HepG2 (cell line): Measurements from ENCODE around the gene ISG20L2. TPM values are rescaled to one million over a fixed set of nuclear protein-coding genes. Genes with fewer than 3 reads are reported as not detected.
A peak's percentile ranks its signal among the peaks of the same experiment; 100 is the strongest.

Experiments used
- GATAD1 ChIP-seq: IDR thresholded peaks from 2 replicates; pipeline ENCODE4 v1.6.1; 2016; ENCODE audit warnings: missing genetic modification reagents, missing compliant biosample characterization
- GMEB1 ChIP-seq: sonication (generic); formaldehyde crosslinking; IDR thresholded peaks from 2 replicates; pipeline ENCODE4 v1.5.1; 2020; ENCODE audit warnings: missing genetic modification reagents, mild to moderate bottlenecking, borderline replicate concordance
- IKZF1 ChIP-seq: fragments of 450-650 bp; IDR thresholded peaks from 2 replicates; pipeline ENCODE4 v1.7.1; 2016
- KAT7 ChIP-seq: IDR thresholded peaks from 2 replicates; pipeline ENCODE4 v1.6.1; 2018; ENCODE audit warnings: borderline replicate concordance, missing compliant biosample characterization
- KDM2A ChIP-seq: sonication (generic); formaldehyde crosslinking; IDR thresholded peaks from 2 replicates; pipeline ENCODE4 v1.4.0; 2020; ENCODE audit warnings: low read depth, missing genetic modification reagents, borderline replicate concordance
- MED1 ChIP-seq: sonication (generic); formaldehyde crosslinking; IDR thresholded peaks from 2 replicates; pipeline ENCODE4 v1.4.0; 2020; ENCODE audit warnings: missing genetic modification reagents
- MEIS1 ChIP-seq: sonication (generic); formaldehyde crosslinking; IDR thresholded peaks from 2 replicates; pipeline ENCODE4 v1.9.0; 2021; ENCODE audit warnings: mild to moderate bottlenecking, missing genetic modification reagents, moderate library complexity, borderline replicate concordance
- NFRKB ChIP-seq: fragments of 450-650 bp; IDR thresholded peaks from 2 replicates; pipeline ENCODE4 v1.6.1; 2017
- SMAD1 ChIP-seq: sonication (generic); formaldehyde crosslinking; IDR thresholded peaks from 2 replicates; pipeline ENCODE4 v1.4.0; 2020; ENCODE audit warnings: missing genetic modification reagents, low read depth, mild to moderate bottlenecking, borderline replicate concordance
- SOX6 ChIP-seq, 2 experiments: fragments of 450-650 bp in 1 of 2; sonication (generic) in 1 of 2; formaldehyde crosslinking in 1 of 2; IDR thresholded peaks; 2 replicates each; pipeline versions ENCODE4 v1.4.0 to v1.6.1; 2017 to 2020; ENCODE audit warnings: antibody characterized with exemption in 1 of 2, mild to moderate bottlenecking in 1 of 2, missing genetic modification reagents in 1 of 2
- ZFP82 ChIP-seq: sonication (generic); formaldehyde crosslinking; IDR thresholded peaks from 2 replicates; pipeline ENCODE4 v1.5.1; 2020; ENCODE audit warnings: mild to moderate bottlenecking, missing genetic modification reagents, borderline replicate concordance
- ZNF543 ChIP-seq: sonication (generic); formaldehyde crosslinking; IDR thresholded peaks from 2 replicates; pipeline ENCODE4 v1.4.0; 2020; ENCODE audit warnings: mild to moderate bottlenecking, missing genetic modification reagents
- ZSCAN12 ChIP-seq: sonication (generic); formaldehyde crosslinking; IDR thresholded peaks from 2 replicates; pipeline ENCODE4 v1.9.0; 2021; ENCODE audit warnings: mild to moderate bottlenecking, missing genetic modification reagents
- ZSCAN22 ChIP-seq: sonication (generic); formaldehyde crosslinking; IDR thresholded peaks from 2 replicates; pipeline ENCODE4 v1.4.0; 2020; ENCODE audit warnings: mild to moderate bottlenecking, missing genetic modification reagents
- polyA plus RNA-seq, 8 experiments: library from polyadenylated mRNA; depleted of rRNA in 3 of 8; stranded (reverse) in 7 of 8; unstranded in 1 of 8; fragments of >200 nt; fragmentation: Illumina TruSeq in 4 of 8; extraction: Trizol in 4 of 8; gene quantifications; 2 replicates each; pipeline versions ENCODE4 v1.2.1 to v1.2.3, GENCODE V29; 2011 to 2016; ENCODE audit warnings: low read depth in 4 of 8, missing spikeins in 1 of 8, mixed read lengths in 1 of 8; ENCODE audit not compliant: insufficient read depth in 1 of 8
- total RNA-seq, 5 experiments: library from RNA; depleted of rRNA; stranded (reverse); fragments of >200 nt; fragmentation: Illumina TruSeq; extraction: Trizol; gene quantifications; 2 replicates each; pipeline ENCODE4 v1.2.3, GENCODE V29; 2016; ENCODE audit warnings: low read depth in 1 of 5
- TF ChIP-seq, protein P1 (sequence below): sonication (generic); formaldehyde crosslinking; IDR thresholded peaks from 2 replicates; pipeline ENCODE4 v1.5.0; 2020; ENCODE audit warnings: mild to moderate bottlenecking, missing genetic modification reagents, moderate library complexity
- TF ChIP-seq, protein P2 (sequence below): sonication (generic); formaldehyde crosslinking; IDR thresholded peaks from 2 replicates; pipeline ENCODE4 v1.5.0; 2020; ENCODE audit warnings: missing genetic modification reagents
- TF ChIP-seq, protein P3 (sequence below): sonication (generic); formaldehyde crosslinking; IDR thresholded peaks from 2 replicates; pipeline ENCODE4 v1.5.1; 2020; ENCODE audit warnings: missing genetic modification reagents, mild to moderate bottlenecking, borderline replicate concordance
- TF ChIP-seq, protein P4 (sequence below), 2 experiments: IDR thresholded peaks; 2 replicates each; pipeline ENCODE4 v1.6.1; 2011 to 2012; ENCODE audit warnings: low read length in 2 of 2, borderline replicate concordance in 1 of 2, low read depth in 1 of 2, mild to moderate bottlenecking in 1 of 2, moderate library complexity in 1 of 2

The ISG20L2 gene
- total and polyA plus RNA-seq, 2 of the 13 experiments (the other 11 are each of a cell fraction or from before 2014, with no cell fraction given) = 19.8 to 21.3 TPM

DNA sequence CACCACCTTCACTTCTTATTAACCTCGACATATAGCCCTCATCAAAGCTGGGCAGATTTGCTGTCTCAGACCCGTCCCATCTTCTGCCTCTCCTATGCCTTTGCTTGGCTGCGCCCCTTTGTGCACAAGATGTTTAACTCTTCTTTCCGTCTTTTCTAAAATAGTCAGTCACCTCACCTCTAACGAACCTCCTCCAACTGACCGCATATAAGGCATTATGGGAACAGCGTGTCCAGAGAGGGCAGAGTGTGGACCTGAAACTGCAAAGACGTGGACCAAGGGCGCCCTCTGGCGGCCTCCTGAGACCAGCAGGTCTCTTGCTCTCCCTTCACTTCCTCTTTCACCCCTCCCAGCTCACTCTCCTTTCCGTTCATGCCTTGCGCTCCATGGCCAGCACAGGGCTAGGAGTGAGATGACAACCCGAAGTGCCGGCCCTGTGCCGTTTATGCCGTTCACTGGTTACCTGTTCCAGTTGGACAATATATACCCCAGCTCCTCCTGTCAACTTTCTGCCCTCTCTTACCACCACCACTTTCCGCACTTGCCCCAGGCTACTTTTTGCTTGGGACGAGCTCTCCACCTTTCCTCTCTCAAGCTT, 2.8 kb downstream of the ISG20L2 start (continued):
- TF ChIP-seq, protein P1, sequence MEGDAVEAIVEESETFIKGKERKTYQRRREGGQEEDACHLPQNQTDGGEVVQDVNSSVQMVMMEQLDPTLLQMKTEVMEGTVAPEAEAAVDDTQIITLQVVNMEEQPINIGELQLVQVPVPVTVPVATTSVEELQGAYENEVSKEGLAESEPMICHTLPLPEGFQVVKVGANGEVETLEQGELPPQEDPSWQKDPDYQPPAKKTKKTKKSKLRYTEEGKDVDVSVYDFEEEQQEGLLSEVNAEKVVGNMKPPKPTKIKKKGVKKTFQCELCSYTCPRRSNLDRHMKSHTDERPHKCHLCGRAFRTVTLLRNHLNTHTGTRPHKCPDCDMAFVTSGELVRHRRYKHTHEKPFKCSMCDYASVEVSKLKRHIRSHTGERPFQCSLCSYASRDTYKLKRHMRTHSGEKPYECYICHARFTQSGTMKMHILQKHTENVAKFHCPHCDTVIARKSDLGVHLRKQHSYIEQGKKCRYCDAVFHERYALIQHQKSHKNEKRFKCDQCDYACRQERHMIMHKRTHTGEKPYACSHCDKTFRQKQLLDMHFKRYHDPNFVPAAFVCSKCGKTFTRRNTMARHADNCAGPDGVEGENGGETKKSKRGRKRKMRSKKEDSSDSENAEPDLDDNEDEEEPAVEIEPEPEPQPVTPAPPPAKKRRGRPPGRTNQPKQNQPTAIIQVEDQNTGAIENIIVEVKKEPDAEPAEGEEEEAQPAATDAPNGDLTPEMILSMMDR (CRISPR knock-in tag) = peak; percentile 98
- TF ChIP-seq MED1 (peak; percentile 45), ZFP82 (CRISPR knock-in tag) (no peak), ZSCAN22 (peak; percentile 89), IKZF1 (no peak), KDM2A (CRISPR knock-in tag) (peak; percentile 66), NFRKB (no peak), ZSCAN12 (CRISPR knock-in tag) (no peak), MEIS1 (CRISPR knock-in tag) (no peak; the same call in 1 of the 2 replicates), ZNF543 (CRISPR knock-in tag) (no peak), GATAD1 (CRISPR knock-in tag) (peak; percentile 74), KAT7 (CRISPR knock-in tag) (no peak), SMAD1 (no peak), GMEB1 (no peak), SOX6 (IDR thresholded peaks at IDR 0.05) (no peak), SOX6 (CRISPR knock-in tag; IDR thresholded peaks at IDR 0.05) (0 out of 2 replicates have a peak, but pooled peaks have one; percentile 23)
- TF ChIP-seq, protein P2, sequence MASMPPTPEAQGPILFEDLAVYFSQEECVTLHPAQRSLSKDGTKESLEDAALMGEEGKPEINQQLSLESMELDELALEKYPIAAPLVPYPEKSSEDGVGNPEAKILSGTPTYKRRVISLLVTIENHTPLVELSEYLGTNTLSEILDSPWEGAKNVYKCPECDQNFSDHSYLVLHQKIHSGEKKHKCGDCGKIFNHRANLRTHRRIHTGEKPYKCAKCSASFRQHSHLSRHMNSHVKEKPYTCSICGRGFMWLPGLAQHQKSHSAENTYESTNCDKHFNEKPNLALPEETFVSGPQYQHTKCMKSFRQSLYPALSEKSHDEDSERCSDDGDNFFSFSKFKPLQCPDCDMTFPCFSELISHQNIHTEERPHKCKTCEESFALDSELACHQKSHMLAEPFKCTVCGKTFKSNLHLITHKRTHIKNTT (CRISPR knock-in tag) = no peak
- TF ChIP-seq, protein P3, sequence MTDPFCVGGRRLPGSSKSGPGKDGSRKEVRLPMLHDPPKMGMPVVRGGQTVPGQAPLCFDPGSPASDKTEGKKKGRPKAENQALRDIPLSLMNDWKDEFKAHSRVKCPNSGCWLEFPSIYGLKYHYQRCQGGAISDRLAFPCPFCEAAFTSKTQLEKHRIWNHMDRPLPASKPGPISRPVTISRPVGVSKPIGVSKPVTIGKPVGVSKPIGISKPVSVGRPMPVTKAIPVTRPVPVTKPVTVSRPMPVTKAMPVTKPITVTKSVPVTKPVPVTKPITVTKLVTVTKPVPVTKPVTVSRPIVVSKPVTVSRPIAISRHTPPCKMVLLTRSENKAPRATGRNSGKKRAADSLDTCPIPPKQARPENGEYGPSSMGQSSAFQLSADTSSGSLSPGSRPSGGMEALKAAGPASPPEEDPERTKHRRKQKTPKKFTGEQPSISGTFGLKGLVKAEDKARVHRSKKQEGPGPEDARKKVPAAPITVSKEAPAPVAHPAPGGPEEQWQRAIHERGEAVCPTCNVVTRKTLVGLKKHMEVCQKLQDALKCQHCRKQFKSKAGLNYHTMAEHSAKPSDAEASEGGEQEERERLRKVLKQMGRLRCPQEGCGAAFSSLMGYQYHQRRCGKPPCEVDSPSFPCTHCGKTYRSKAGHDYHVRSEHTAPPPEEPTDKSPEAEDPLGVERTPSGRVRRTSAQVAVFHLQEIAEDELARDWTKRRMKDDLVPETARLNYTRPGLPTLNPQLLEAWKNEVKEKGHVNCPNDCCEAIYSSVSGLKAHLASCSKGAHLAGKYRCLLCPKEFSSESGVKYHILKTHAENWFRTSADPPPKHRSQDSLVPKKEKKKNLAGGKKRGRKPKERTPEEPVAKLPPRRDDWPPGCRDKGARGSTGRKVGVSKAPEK (CRISPR knock-in tag) = peak; percentile 44; the same call in 1 of the 2 replicates
- TF ChIP-seq, protein P4, sequence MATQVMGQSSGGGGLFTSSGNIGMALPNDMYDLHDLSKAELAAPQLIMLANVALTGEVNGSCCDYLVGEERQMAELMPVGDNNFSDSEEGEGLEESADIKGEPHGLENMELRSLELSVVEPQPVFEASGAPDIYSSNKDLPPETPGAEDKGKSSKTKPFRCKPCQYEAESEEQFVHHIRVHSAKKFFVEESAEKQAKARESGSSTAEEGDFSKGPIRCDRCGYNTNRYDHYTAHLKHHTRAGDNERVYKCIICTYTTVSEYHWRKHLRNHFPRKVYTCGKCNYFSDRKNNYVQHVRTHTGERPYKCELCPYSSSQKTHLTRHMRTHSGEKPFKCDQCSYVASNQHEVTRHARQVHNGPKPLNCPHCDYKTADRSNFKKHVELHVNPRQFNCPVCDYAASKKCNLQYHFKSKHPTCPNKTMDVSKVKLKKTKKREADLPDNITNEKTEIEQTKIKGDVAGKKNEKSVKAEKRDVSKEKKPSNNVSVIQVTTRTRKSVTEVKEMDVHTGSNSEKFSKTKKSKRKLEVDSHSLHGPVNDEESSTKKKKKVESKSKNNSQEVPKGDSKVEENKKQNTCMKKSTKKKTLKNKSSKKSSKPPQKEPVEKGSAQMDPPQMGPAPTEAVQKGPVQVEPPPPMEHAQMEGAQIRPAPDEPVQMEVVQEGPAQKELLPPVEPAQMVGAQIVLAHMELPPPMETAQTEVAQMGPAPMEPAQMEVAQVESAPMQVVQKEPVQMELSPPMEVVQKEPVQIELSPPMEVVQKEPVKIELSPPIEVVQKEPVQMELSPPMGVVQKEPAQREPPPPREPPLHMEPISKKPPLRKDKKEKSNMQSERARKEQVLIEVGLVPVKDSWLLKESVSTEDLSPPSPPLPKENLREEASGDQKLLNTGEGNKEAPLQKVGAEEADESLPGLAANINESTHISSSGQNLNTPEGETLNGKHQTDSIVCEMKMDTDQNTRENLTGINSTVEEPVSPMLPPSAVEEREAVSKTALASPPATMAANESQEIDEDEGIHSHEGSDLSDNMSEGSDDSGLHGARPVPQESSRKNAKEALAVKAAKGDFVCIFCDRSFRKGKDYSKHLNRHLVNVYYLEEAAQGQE (IDR thresholded peaks at IDR 0.05; ENCODE audit: borderline replicate concordance in 1 of 2, low read depth in 1 of 2, low read length in 2 of 2) = no peak
